ENCODE measurements around the gene DBP.

Gene DBP

DNA sequence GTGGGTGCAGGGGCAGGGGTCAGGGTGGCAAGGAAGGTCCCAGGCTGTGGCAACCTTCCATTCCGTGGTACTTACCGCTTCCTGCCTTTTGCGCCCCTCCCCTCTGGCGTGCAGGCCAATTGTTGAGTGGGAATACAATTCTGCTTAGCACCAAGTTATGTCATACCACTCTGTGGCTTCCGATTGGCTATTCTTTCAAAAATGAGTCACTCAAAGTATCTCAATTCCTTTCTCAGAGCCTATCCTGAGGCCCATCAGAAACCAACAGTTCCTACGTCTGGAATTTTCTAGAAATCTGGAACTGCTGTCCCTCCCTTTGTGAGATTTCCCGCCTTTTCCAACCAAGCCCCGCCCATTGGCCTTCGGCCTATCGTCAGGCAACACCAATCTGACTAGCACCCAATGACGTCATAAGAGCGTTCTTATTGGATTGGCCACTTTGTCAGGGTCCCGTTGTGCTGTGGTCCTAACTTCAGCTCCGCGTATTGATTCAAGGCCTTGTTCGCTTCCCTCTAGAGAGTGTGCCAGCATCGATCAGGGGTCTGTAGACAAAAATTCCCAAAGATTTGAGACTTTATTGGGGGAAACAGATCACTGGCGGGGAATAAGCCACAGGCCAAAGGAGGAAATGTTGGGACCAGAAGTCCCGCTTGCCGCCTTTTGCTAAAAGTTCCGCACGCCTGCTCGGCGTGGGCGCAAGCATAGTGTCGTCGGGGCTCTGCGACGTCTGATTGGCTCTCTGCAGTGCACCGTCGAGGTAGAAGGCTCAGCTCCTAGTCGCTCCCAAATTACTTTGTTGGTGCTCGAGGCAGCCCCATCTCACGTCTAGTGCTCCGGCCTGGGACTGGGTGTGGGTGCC is 23.9 kb upstream of the DBP start:
- no peak for TF ChIP-seq POLR2AphosphoS5 (IDR thresholded peaks at IDR 0.05; ENCODE audit: low read depth, low read length)
- no peak for TF ChIP-seq TAF1 (IDR thresholded peaks at IDR 0.05; ENCODE audit: borderline replicate concordance, insufficient read depth, low read length)
- no peak for TF ChIP-seq SIN3A (IDR thresholded peaks at IDR 0.05; ENCODE audit: borderline replicate concordance, insufficient read depth, low read length)
- TF ChIP-seq REST (IDR thresholded peaks at IDR 0.05; ENCODE audit: insufficient read depth in 1 of 2, low read depth in 2 of 2, low read length in 2 of 2), result no peak
- TF ChIP-seq FOXP2 (optimal IDR thresholded peaks at IDR 0.05; ENCODE audit: borderline replicate concordance, extremely low read depth, extremely low read length, insufficient read depth), result no peak

- no peak for TF ChIP-seq FOXP2 (optimal IDR thresholded peaks at IDR 0.05; ENCODE audit: borderline replicate concordance, extremely low read depth, extremely low read length, insufficient read depth)
- TF ChIP-seq SIN3A (IDR thresholded peaks at IDR 0.05; ENCODE audit: borderline replicate concordance, insufficient read depth, low read length), result no peak
- no peak for TF ChIP-seq TAF1 (IDR thresholded peaks at IDR 0.05; ENCODE audit: borderline replicate concordance, insufficient read depth, low read length)
- no peak for TF ChIP-seq REST (IDR thresholded peaks at IDR 0.05; ENCODE audit: insufficient read depth in 1 of 2, low read depth in 2 of 2, low read length in 2 of 2)
- no peak for TF ChIP-seq POLR2AphosphoS5 (IDR thresholded peaks at IDR 0.05; ENCODE audit: low read depth, low read length)
These were observed 22.6 kb upstream of the DBP start for GRCh38 chr19:48659768-48660167.

DNA sequence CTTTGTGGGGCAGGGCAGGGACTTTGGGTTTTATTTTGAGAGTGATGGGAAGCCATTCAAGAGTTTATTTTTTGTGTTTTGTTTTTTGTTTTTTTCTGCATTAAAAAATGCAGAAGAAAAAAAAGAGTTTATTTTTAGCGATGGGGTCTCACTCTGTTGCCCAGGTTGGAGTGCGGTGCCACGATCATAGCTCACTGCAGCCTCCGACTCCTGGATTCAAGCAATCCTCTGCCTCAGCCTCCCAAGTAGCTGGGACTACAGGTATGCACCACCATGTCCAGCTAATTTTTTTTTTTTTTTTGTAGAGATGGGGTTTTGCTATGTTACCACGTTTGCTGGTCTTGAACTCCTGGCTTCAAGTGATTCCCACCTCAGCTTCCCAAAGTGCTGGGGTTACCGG is 21.3 kb upstream of the DBP start:
- TF ChIP-seq FOXP2 (optimal IDR thresholded peaks at IDR 0.05; ENCODE audit: borderline replicate concordance, extremely low read depth, extremely low read length, insufficient read depth) (no peak), POLR2AphosphoS5 (IDR thresholded peaks at IDR 0.05; ENCODE audit: low read depth, low read length) (no peak), REST (IDR thresholded peaks at IDR 0.05; ENCODE audit: insufficient read depth in 1 of 2, low read depth in 2 of 2, low read length in 2 of 2) (no peak), SIN3A (IDR thresholded peaks at IDR 0.05; ENCODE audit: borderline replicate concordance, insufficient read depth, low read length) (no peak), TAF1 (IDR thresholded peaks at IDR 0.05; ENCODE audit: borderline replicate concordance, insufficient read depth, low read length) (no peak)

DNA sequence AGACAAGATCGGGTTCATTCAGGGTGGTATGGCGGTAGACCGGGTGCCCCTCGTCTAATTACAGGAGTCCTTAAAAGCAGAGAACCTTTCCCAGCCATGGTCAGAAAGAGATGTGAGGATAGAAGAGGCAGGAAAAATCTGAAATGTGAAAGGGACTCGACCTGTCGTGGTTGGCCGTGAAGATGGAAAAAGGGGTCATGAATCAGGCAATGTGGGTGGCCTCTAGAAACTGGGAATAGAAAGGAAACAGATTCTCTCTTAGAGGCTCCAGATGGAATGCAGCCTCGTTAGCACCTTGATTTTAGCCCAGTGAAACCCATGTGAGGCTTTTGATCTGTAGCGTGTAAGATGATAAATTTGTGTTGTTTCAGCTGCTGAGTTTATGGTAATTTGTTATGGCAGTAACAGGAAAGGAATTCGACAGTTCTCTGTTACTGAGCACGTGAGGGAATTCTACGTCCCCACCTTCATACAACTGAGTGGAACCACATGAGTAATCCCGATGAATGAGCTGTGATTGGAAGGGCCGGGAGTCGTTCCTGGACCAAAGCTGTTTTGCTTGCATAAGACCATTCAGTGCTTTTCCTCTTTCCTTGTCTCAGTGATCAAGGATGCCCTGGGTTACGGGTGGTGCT is 19.8 kb upstream of the DBP start:
- no peak for TF ChIP-seq SIN3A (IDR thresholded peaks at IDR 0.05; ENCODE audit: borderline replicate concordance, insufficient read depth, low read length)
- TF ChIP-seq TAF1 (IDR thresholded peaks at IDR 0.05; ENCODE audit: borderline replicate concordance, insufficient read depth, low read length), result no peak
- TF ChIP-seq REST (IDR thresholded peaks at IDR 0.05; ENCODE audit: insufficient read depth in 1 of 2, low read depth in 2 of 2, low read length in 2 of 2), result no peak
- no peak for TF ChIP-seq FOXP2 (optimal IDR thresholded peaks at IDR 0.05; ENCODE audit: borderline replicate concordance, extremely low read depth, extremely low read length, insufficient read depth)
- no peak for TF ChIP-seq POLR2AphosphoS5 (IDR thresholded peaks at IDR 0.05; ENCODE audit: low read depth, low read length)
